Activated naive CD4-positive, alpha-beta T cell treated with anti-CD3 and anti-CD28 coated beads for 36 hours (primary cell): ENCODE results near the gene KCND3. TPM values are rescaled to one million over a fixed set of nuclear protein-coding genes. Genes with fewer than 3 reads are reported as not detected.

Source experiments
- CTCF ChIA-PET: fragments of 350-600 bp; sonication (Branson Sonifier 250); formaldehyde crosslinking; loops from one replicate; lab custom pipeline; 2021; ENCODE audit warnings: antibody characterized with exemption; lab: Charles Lee
- DNase-seq: peaks from one replicate; pipeline ENCODE4 v3.0.0-alpha.2; 2020
- H3K27ac Mint-ChIP-seq: one replicate; pipeline ENCODE4 v1.8.0; 2021; ENCODE audit warnings: mild to moderate bottlenecking, mixed read lengths
- H3K27me3 Mint-ChIP-seq: one replicate; pipeline ENCODE4 v1.8.0; 2021; ENCODE audit warnings: low read depth, mixed read lengths
- H3K36me3 Mint-ChIP-seq: one replicate; pipeline ENCODE4 v1.8.0; 2021; ENCODE audit warnings: low read depth, mixed read lengths
- H3K4me1 Mint-ChIP-seq: one replicate; pipeline ENCODE4 v1.8.0; 2021; ENCODE audit warnings: low read depth, mixed read lengths
- H3K4me3 Mint-ChIP-seq: one replicate; pipeline ENCODE4 v1.8.0; 2021; ENCODE audit warnings: mild to moderate bottlenecking, moderate library complexity, mixed read lengths
- H3K9me3 Mint-ChIP-seq: one replicate; pipeline ENCODE4 v1.8.0; 2021; ENCODE audit warnings: mixed read lengths
- intact Hi-C: fragments of 100-400 bp; cut with micrococcal nuclease; formaldehyde crosslinking; loops from one replicate; pipeline ENCODE4 v1.15.1; 2023
- total RNA-seq, 2 experiments: library from RNA; stranded (reverse); gene quantifications; one replicate each; pipeline ENCODE4 v1.2.3, GENCODE V29; 2021

Gene KCND3
- total RNA-seq, 2 experiments from 2014 or later, result not detected

DNA sequence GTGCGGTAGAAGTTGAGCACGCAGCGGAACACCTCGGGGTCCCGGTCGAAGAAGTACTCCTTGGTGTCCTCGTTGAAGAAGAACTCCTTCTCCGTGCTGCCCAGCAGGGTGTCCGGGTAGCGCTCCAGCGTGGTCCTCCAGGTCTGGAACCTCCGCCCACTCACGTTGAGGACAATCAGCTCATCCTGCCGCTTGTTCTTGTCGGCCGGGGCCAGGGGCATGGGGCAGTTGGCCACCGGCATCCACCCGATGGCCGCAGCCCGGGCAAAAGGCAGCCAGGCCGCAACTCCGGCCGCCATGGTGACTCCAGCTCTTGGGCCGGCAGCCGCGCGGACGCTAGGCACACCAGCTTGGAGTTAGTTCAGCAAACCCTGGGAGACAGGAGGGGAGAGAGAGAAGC lies 7.0 kb downstream of the KCND3 start:
- Mint-ChIP-seq H3K4me3 (no peak overlapping the region), H3K4me1 (no peaks in the 10 kb centered on the region), H3K27ac (no peak overlapping the region), H3K9me3 (no peaks in the 10 kb centered on the region), H3K27me3 (peaks cover 8% of the 10 kb centered on the region), H3K36me3 (no peaks in the 10 kb centered on the region)
- intact Hi-C loops, result no loop called here
- CTCF ChIA-PET, result no interaction called here
- no peak for DNase-seq

DNA sequence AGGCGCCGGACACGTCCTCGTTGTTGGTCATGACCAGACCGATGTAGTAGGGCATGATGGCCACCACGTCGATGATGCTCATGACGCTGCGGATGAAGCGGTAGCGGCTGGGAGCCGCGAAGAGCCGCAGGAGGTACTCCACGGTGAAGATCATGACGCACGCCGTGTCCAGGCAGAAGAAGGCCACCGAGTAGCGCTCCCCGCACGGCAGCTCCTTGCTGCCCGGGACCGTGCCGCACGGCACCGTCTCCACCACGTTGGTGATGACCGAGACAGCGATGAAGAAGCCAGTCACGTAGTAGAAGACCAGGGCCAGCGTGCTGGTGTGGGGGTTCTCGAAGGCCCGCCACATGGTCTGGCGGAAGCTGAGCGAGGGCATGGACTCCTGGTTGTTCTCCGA lies 7.6 kb downstream of the KCND3 start:
- CTCF ChIA-PET, result no interaction called here
- Mint-ChIP-seq H3K9me3 (no peaks in the 10 kb centered on the region), H3K36me3 (no peaks in the 10 kb centered on the region), H3K27ac (no peak overlapping the region), H3K27me3 (peaks cover 6% of the 10 kb centered on the region), H3K4me3 (no peak overlapping the region), H3K4me1 (no peaks in the 10 kb centered on the region)
- DNase-seq, result no peak
- intact Hi-C loops, result no loop called here

- CTCF ChIA-PET, result interaction anchor here (0.5 kb wide), 1 partner anchor 29 kb away, joined by 3 read pairs; no protein-coding TSS in a partner anchor
- H3K27me3 Mint-ChIP-seq, result peaks cover 10% of the 10 kb centered on the region
- H3K4me3 Mint-ChIP-seq, result no peak overlapping the region
Observed at GRCh38 chr1:111981090-111981489, 8.4 kb downstream of the KCND3 start.

GRCh38 chr1:111980686-111981085 lies 8.8 kb downstream of the KCND3 start:
- peaks cover 13% of the 10 kb centered on the region for H3K27me3 Mint-ChIP-seq
- no peaks in the 10 kb centered on the region for H3K4me1 Mint-ChIP-seq
- intact Hi-C loops, result no loop called here
- no peaks in the 10 kb centered on the region for H3K36me3 Mint-ChIP-seq
- no peak for DNase-seq
- CTCF ChIA-PET, result interaction anchor here (0.5 kb wide), 1 partner anchor 30 kb away, joined by 3 read pairs; no protein-coding TSS in a partner anchor
- no peaks in the 10 kb centered on the region for H3K9me3 Mint-ChIP-seq
- no peak overlapping the region for H3K4me3 Mint-ChIP-seq
- no peak overlapping the region for H3K27ac Mint-ChIP-seq

More at GRCh38 chr1:111981090-111981489, 8.4 kb downstream of the KCND3 start:
- Mint-ChIP-seq H3K27ac (no peak overlapping the region), H3K36me3 (no peaks in the 10 kb centered on the region), H3K4me1 (no peaks in the 10 kb centered on the region), H3K9me3 (no peaks in the 10 kb centered on the region)
- intact Hi-C loops, result no loop called here
- DNase-seq, result no peak

GRCh38 chr1:111978695-111979094 lies 10.8 kb downstream of the KCND3 start:
- CTCF ChIA-PET, result no interaction called here
- peaks cover 24% of the 10 kb centered on the region for H3K27me3 Mint-ChIP-seq
- intact Hi-C loops, result no loop called here
- no peaks in the 10 kb centered on the region for H3K4me1 Mint-ChIP-seq
- no peaks in the 10 kb centered on the region for H3K9me3 Mint-ChIP-seq
- H3K36me3 Mint-ChIP-seq, result no peaks in the 10 kb centered on the region
- H3K4me3 Mint-ChIP-seq, result no peak overlapping the region
- no peak overlapping the region for H3K27ac Mint-ChIP-seq
- DNase-seq, result no peak

GRCh38 chr1:111977378-111977777 lies 12.1 kb downstream of the KCND3 start:
- Mint-ChIP-seq H3K9me3 (no peaks in the 10 kb centered on the region), H3K27me3 (peaks cover 30% of the 10 kb centered on the region)

GRCh38 chr1:111976842-111977241 lies 12.6 kb downstream of the KCND3 start:
- DNase-seq, result no peak
- H3K27ac Mint-ChIP-seq, result no peak overlapping the region
- CTCF ChIA-PET, result no interaction called here
- H3K4me1 Mint-ChIP-seq, result no peaks in the 10 kb centered on the region
- H3K27me3 Mint-ChIP-seq, result peaks cover 32% of the 10 kb centered on the region
- intact Hi-C loops, result no loop called here
- H3K4me3 Mint-ChIP-seq, result no peak overlapping the region
- no peaks in the 10 kb centered on the region for H3K9me3 Mint-ChIP-seq
- H3K36me3 Mint-ChIP-seq, result no peaks in the 10 kb centered on the region

More at GRCh38 chr1:111977378-111977777, 12.1 kb downstream of the KCND3 start:
- CTCF ChIA-PET, result no interaction called here
- intact Hi-C loops, result no loop called here
- no peaks in the 10 kb centered on the region for H3K4me1 Mint-ChIP-seq
- no peak for DNase-seq
- no peak overlapping the region for H3K27ac Mint-ChIP-seq
- no peaks in the 10 kb centered on the region for H3K36me3 Mint-ChIP-seq
- H3K4me3 Mint-ChIP-seq, result no peak overlapping the region

DNA sequence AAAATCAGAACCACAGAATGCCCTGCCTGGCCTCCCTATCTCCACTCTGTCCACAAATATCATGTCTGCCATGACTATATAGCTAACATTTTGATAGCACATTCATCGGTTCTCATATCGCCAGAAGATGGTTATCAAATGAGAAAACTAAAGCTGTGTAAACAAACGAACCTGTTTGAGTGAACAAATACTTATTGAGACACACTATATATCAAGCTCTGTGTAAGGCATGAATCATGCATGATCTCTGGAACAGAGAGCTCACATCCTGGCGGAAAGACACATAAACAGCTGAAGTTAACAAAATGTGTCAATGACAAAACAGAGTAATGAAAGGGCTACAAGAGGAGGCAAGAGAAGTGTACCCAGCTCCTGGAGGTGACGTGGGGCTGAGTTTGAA lies 13.1 kb downstream of the KCND3 start:
- intact Hi-C loops, result no loop called here
- Mint-ChIP-seq H3K27ac (no peak overlapping the region), H3K27me3 (peaks cover 36% of the 10 kb centered on the region), H3K4me3 (no peak overlapping the region), H3K36me3 (no peaks in the 10 kb centered on the region), H3K9me3 (no peaks in the 10 kb centered on the region), H3K4me1 (no peaks in the 10 kb centered on the region)
- DNase-seq, result no peak
- CTCF ChIA-PET, result no interaction called here

- Mint-ChIP-seq H3K27ac (no peak overlapping the region), H3K4me1 (no peaks in the 10 kb centered on the region), H3K4me3 (no peak overlapping the region), H3K9me3 (no peaks in the 10 kb centered on the region), H3K36me3 (no peaks in the 10 kb centered on the region), H3K27me3 (peaks cover 46% of the 10 kb centered on the region)
- no peak for DNase-seq
- CTCF ChIA-PET, result interaction anchor here (1.1 kb wide), 1 partner anchor 113 kb away, joined by 4 read pairs; no protein-coding TSS in a partner anchor
- intact Hi-C loops, result no loop called here
Observed at GRCh38 chr1:111973150-111973790, 16.2 kb downstream of the KCND3 start.

- H3K36me3 Mint-ChIP-seq, result no peaks in the 10 kb centered on the region
- no peak overlapping the region for H3K27ac Mint-ChIP-seq
- H3K9me3 Mint-ChIP-seq, result no peaks in the 10 kb centered on the region
- CTCF ChIA-PET, result no interaction called here
- no peaks in the 10 kb centered on the region for H3K4me1 Mint-ChIP-seq
- H3K4me3 Mint-ChIP-seq, result no peak overlapping the region
- intact Hi-C loops, result no loop called here
- DNase-seq, result no peak
- H3K27me3 Mint-ChIP-seq, result peaks cover 42% of the 10 kb centered on the region
Observed at GRCh38 chr1:111971396-111971795, 18.1 kb downstream of the KCND3 start.

DNA sequence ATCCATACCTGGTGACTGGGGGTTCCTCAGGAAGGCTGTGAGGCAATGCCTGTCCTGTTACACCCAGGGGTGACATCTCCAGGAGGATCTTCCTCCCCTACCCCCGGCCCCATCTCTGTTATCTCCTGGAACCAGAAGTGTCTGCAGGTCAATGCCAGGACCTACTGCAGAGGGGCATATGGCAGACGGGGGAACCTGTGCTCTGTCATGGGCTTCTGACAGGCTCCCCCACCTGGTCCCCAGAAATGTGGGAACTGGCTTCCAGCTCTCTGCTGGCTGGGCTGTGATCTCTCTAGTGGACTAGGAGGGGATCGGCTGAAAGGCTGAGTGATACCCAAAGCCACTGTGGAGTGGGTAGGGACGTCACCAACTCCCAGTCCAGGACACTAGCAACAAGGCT lies 21.0 kb downstream of the KCND3 start:
- H3K27me3 Mint-ChIP-seq, result peaks cover 30% of the 10 kb centered on the region
- CTCF ChIA-PET, result no interaction called here
- H3K9me3 Mint-ChIP-seq, result no peaks in the 10 kb centered on the region
- DNase-seq, result no peak
- intact Hi-C loops, result no loop called here
- H3K4me1 Mint-ChIP-seq, result no peaks in the 10 kb centered on the region
- no peak overlapping the region for H3K27ac Mint-ChIP-seq
- no peaks in the 10 kb centered on the region for H3K36me3 Mint-ChIP-seq
- H3K4me3 Mint-ChIP-seq, result no peak overlapping the region

GRCh38 chr1:111967886-111968285 lies 21.6 kb downstream of the KCND3 start:
- Mint-ChIP-seq H3K9me3 (no peaks in the 10 kb centered on the region), H3K4me1 (no peaks in the 10 kb centered on the region), H3K27ac (no peak overlapping the region), H3K27me3 (peaks cover 27% of the 10 kb centered on the region), H3K4me3 (no peak overlapping the region), H3K36me3 (no peaks in the 10 kb centered on the region)
- CTCF ChIA-PET, result no interaction called here
- intact Hi-C loops, result no loop called here
- DNase-seq, result no peak

DNA sequence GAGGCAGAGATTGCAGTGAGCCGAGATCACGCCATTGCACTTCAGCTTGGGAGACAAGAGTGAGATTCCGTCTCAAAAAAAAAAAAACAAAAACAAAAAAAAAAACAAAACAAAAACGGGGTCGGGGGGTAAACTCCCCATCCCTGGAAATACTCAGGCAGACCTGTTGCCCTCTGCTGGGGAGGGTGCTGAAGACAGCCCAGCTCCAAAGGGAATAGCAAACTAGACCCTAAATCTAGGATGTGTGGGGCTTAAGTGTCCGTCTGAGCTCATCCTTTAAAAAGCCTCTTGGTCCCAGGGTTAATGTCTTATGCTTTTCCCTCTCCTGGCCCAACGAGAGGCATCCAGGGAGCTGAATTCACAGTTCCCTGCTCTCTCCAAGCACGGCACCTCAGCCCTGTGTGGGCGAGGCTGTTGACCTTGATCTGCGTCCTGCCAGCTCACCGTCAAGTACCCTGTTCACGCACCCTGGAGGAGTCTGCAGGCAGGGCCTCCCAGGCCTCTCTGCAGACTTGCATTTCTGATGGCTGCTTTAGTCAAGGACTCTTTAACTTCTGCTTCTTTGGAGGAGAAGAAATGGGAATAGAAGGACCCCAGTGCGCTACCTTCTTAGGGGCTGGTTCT lies 22.3 kb downstream of the KCND3 start:
- no peaks in the 10 kb centered on the region for H3K36me3 Mint-ChIP-seq
- CTCF ChIA-PET, result no interaction called here
- intact Hi-C loops, result no loop called here
- H3K4me3 Mint-ChIP-seq, result no peak overlapping the region
- DNase-seq, result no peak
- H3K9me3 Mint-ChIP-seq, result no peaks in the 10 kb centered on the region
- no peak overlapping the region for H3K27ac Mint-ChIP-seq
- H3K4me1 Mint-ChIP-seq, result no peaks in the 10 kb centered on the region
- H3K27me3 Mint-ChIP-seq, result peaks cover 23% of the 10 kb centered on the region
